ENCODE measurements around the gene MFSD6L. TPM values are rescaled to one million over a fixed set of nuclear protein-coding genes. Genes with fewer than 3 reads are reported as not detected.

MFSD6L gene
- polyA plus RNA-seq, 3 donors: 0.08 to 0.37 TPM; not detected in 1

GRCh38 chr17:8818047-8818446 is 18.9 kb upstream of the MFSD6L start:
- Histone ChIP-seq H3K79me2 (ENCODE audit: insufficient read depth, low read length) (no peaks in the 10 kb centered on the region), H3K27ac (ENCODE audit: low read depth in 1 of 2, low read length in 2 of 2) (no peak overlapping the region), H3K4me1 (ENCODE audit: control insufficient read depth in 1 of 2, insufficient read depth in 2 of 2, low read length in 2 of 2) (no peaks in the 10 kb centered on the region), H3K9ac (ENCODE audit: insufficient read depth, low read length, poor library complexity, severe bottlenecking) (no peak overlapping the region), H2AFZ (ENCODE audit: insufficient read depth, low read depth, low read length, poor library complexity, severe bottlenecking) (no peak overlapping the region), H3K9me3 (replicated peaks in 1 of 2; ENCODE audit: control insufficient read depth in 1 of 2, insufficient read depth in 1 of 2, low read length in 2 of 2) (no peaks in the 10 kb centered on the region), H3K4me3 (replicated peaks in 1 of 3; ENCODE audit: low read depth in 2 of 3, low read length in 3 of 3) (no peak overlapping the region), H4K20me1 (ENCODE audit: insufficient read depth, low read length) (no peaks in the 10 kb centered on the region), H3K36me3 (replicated peaks in 1 of 2; ENCODE audit: control insufficient read depth in 1 of 2, insufficient read depth in 2 of 2, low read length in 2 of 2) (peaks cover 46 to 74% of the 10 kb centered on the region in 2 donors), H3K27me3 (ENCODE audit: control insufficient read depth in 2 of 2, insufficient read depth in 2 of 2, low read length in 2 of 2) (no peaks in the 10 kb centered on the region), H3K4me2 (replicated peaks; ENCODE audit: extremely low read depth, low read length, poor library complexity, severe bottlenecking) (no peak overlapping the region)
- Mint-ChIP-seq H3K36me3 (peaks cover 76% of the 10 kb centered on the region in 2 donors), H3K9me3 (peaks cover 0 to 13% (median 7%) of the 10 kb centered on the region in 7 donors), H3K27me3 (ENCODE audit: low read depth in 3 of 3) (no peaks in the 10 kb centered on the region), H3K4me1 (no peaks in the 10 kb centered on the region), H3K4me3 (no peak overlapping the region), H3K27ac (peak overlapping the region in 2 of 7 donors; percentile 51 to 71)
- no peak for DNase-seq
- no peak for TF ChIP-seq CTCF (IDR thresholded peaks at IDR 0.05)
- intact Hi-C loops (cut with micrococcal nuclease): loop anchor here in 1 of 2 donors (5.0 kb wide), 1 partner anchor 39 kb away; no protein-coding TSS in a partner anchor
- WGBS (ENCODE audit: insufficient coverage): 98% methylated on average over 8 of the region's 8 CpGs

- WGBS (ENCODE audit: insufficient coverage): 0% methylated on average over 2 of the region's 4 CpGs
- H2AFZ ChIP-seq (ENCODE audit: insufficient read depth, low read depth, low read length, poor library complexity, severe bottlenecking): peak overlapping the region; percentile 13
- Mint-ChIP-seq H3K4me1 (peaks cover 24% of the 10 kb centered on the region), H3K27ac (peak overlapping the region; percentile 95 to 99 (median 98)), H3K4me3 (peak overlapping the region; percentile 58 to 68), H3K9me3 (peaks cover 18 to 30% (median 23%) of the 10 kb centered on the region in 7 donors), H3K36me3 (peaks cover 67 to 73% of the 10 kb centered on the region in 2 donors), H3K27me3 (ENCODE audit: low read depth in 3 of 3) (peaks cover 0 to 4% (median 0%) of the 10 kb centered on the region in 3 donors)
- no peaks in the 10 kb centered on the region for H3K27me3 ChIP-seq (ENCODE audit: control insufficient read depth in 2 of 2, insufficient read depth in 2 of 2, low read length in 2 of 2)
- no peak for TF ChIP-seq CTCF (IDR thresholded peaks at IDR 0.05)
- H3K9me3 ChIP-seq (replicated peaks in 1 of 2; ENCODE audit: control insufficient read depth in 1 of 2, insufficient read depth in 1 of 2, low read length in 2 of 2): peaks cover 0 to 10% of the 10 kb centered on the region in 2 donors
- H3K4me2 ChIP-seq (replicated peaks; ENCODE audit: extremely low read depth, low read length, poor library complexity, severe bottlenecking): peak overlapping the region; percentile 37
- H4K20me1 ChIP-seq (ENCODE audit: insufficient read depth, low read length): no peaks in the 10 kb centered on the region
- H3K4me1 ChIP-seq (ENCODE audit: control insufficient read depth in 1 of 2, insufficient read depth in 2 of 2, low read length in 2 of 2): peaks cover 22 to 24% of the 10 kb centered on the region in 2 donors
- peak overlapping the region in 1 of 3 experiments; percentile 38 for H3K4me3 ChIP-seq (replicated peaks in 1 of 3; ENCODE audit: low read depth in 2 of 3, low read length in 3 of 3)
- H3K36me3 ChIP-seq (replicated peaks in 1 of 2; ENCODE audit: control insufficient read depth in 1 of 2, insufficient read depth in 2 of 2, low read length in 2 of 2): peaks cover 36 to 71% of the 10 kb centered on the region in 2 donors
- peak overlapping the region; percentile 30 for H3K9ac ChIP-seq (ENCODE audit: insufficient read depth, low read length, poor library complexity, severe bottlenecking)
- peak; percentile 95 to 99 (median 98) for DNase-seq
- H3K27ac ChIP-seq (ENCODE audit: low read depth in 1 of 2, low read length in 2 of 2): peak overlapping the region; percentile 83 to 92
- H3K79me2 ChIP-seq (ENCODE audit: insufficient read depth, low read length): no peaks in the 10 kb centered on the region
- intact Hi-C loops (cut with micrococcal nuclease): loop anchor here in 1 of 2 donors (2.0 kb wide), 1 partner anchor 14 kb away; no protein-coding TSS in a partner anchor
Observed at GRCh38 chr17:8806926-8807550, 7.9 kb upstream of the MFSD6L start.
